Measurements from ENCODE around the gene SLC41A3.
A peak's percentile ranks its signal among the peaks of the same experiment; 100 is the strongest.

SLC41A3 gene

DNA sequence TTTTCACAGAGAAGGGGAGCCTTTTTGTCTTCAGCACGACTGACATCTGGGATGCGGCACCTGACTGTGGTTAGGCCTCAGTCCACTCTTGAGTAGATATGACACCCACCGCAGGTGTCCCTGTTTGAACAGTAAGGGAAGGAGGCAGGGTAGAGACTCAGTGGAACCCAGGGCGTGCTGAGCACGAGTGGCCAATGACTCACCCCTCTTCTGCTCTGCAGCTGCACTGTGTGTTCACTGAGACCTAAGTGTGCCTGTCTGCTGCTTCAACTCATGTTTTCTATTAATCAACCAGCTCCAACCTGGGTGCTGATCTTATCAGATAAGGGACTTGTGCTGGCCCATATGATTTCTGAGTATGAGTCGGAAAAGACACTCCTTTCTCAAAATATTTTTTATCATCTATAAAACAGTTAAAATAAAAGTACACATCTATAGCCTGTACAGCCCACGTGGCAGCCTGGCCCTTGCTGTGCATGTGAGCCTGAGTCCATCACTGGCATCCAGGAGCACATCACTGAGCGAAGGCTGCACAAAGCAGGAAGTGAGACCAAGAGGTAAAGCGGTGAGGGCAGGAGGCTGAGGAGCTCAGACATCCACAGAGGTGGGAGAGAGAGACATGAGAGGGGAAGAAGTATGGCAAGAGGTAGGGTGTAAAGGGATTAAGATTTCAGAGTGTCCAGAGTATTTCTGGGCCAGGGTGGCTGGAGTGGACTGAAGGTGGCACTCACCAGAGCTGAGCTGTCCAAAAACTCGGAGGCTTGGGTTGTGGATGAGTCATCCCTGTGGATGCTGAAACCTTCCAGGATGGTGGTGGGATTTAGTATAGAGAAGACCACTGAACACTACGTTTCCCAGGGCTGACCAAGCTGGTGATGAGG lies 49.2 kb downstream of the SLC41A3 start:
- ChIA-PET CTCF (interaction anchor here (0.6 to 0.7 kb wide), 2 partner anchors 72 to 449 kb away, joined by 3 read pairs; no protein-coding TSS in a partner anchor), POLR2A (no interaction called here)
- H3K4me1 ChIP-seq (ENCODE audit: control insufficient read depth, insufficient read depth, low read length), result no peaks in the 10 kb centered on the region
- peaks cover 0 to 28% of the 10 kb centered on the region in 2 experiments; a peak in 1 of 3 replicates for H3K36me3 ChIP-seq (ENCODE audit: control insufficient read depth in 2 of 2, insufficient read depth in 1 of 2, low read length in 2 of 2)
- TF ChIP-seq ZNF214 (tag by site-specific recombination; IDR thresholded peaks at IDR 0.05; ENCODE audit: borderline replicate concordance) (no peak), ZNF629 (tag by site-specific recombination; IDR thresholded peaks at IDR 0.05) (no peak), ZFP37 (tag by site-specific recombination; IDR thresholded peaks at IDR 0.05) (no peak), ZNF600 (tag by site-specific recombination; IDR thresholded peaks at IDR 0.05) (no peak), GLIS2 (tag by site-specific recombination; IDR thresholded peaks at IDR 0.05) (no peak), ZNF16 (tag by site-specific recombination; IDR thresholded peaks at IDR 0.05; ENCODE audit: low read depth) (no peak), ZBTB20 (tag by site-specific recombination; IDR thresholded peaks at IDR 0.05) (no peak), ZNF548 (tag by site-specific recombination; IDR thresholded peaks at IDR 0.05) (no peak), HIC1 (tag by site-specific recombination; IDR thresholded peaks at IDR 0.05) (no peak), ZSCAN30 (tag by site-specific recombination; IDR thresholded peaks at IDR 0.05) (no peak), ZNF561 (tag by site-specific recombination; IDR thresholded peaks at IDR 0.05; ENCODE audit: borderline replicate concordance) (no peak)
- TF ChIP-seq, protein P1, sequence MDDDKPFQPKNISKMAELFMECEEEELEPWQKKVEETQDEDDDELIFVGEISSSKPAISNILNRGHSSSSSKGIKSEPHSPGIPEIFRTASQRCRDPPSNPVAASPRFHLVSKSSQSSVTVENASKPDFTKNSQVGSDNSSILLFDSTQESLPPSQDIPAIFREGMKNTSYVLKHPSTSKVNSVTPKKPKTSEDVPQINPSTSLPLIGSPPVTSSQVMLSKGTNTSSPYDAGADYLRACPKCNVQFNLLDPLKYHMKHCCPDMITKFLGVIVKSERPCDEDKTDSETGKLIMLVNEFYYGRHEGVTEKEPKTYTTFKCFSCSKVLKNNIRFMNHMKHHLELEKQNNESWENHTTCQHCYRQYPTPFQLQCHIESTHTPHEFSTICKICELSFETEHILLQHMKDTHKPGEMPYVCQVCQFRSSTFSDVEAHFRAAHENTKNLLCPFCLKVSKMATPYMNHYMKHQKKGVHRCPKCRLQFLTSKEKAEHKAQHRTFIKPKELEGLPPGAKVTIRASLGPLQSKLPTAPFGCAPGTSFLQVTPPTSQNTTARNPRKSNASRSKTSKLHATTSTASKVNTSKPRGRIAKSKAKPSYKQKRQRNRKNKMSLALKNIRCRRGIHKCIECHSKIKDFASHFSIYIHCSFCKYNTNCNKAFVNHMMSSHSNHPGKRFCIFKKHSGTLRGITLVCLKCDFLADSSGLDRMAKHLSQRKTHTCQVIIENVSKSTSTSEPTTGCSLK (tag by site-specific recombination; IDR thresholded peaks at IDR 0.05), result no peak
- no peaks in the 10 kb centered on the region for H3K9me3 ChIP-seq (ENCODE audit: control insufficient read depth, insufficient read depth, low read depth, low read length)
- H3K27ac ChIP-seq (ENCODE audit: extremely low read depth, low read depth, low read length), result no peak overlapping the region
- no peak overlapping the region for H3K4me3 ChIP-seq (ENCODE audit: low read depth, low read length)

GRCh38 chr3:126033765-126034164 lies 50.2 kb downstream of the SLC41A3 start:
- TF ChIP-seq ZSCAN4 (tag by site-specific recombination; IDR thresholded peaks at IDR 0.05) (0 out of 2 replicates have a peak, but pooled peaks have one; percentile 22), ZNF114 (tag by site-specific recombination; IDR thresholded peaks at IDR 0.05) (no peak)
- CTCF ChIA-PET, result no interaction called here
- H3K4me3 ChIP-seq (ENCODE audit: low read depth, low read length), result no peak overlapping the region
- H3K9me3 ChIP-seq (ENCODE audit: control insufficient read depth, insufficient read depth, low read depth, low read length), result no peaks in the 10 kb centered on the region
- POLR2A ChIA-PET, result no interaction called here
- H3K4me1 ChIP-seq (ENCODE audit: control insufficient read depth, insufficient read depth, low read length), result no peaks in the 10 kb centered on the region
- peaks cover 0 to 31% of the 10 kb centered on the region in 2 experiments; a peak in 1 of 3 replicates for H3K36me3 ChIP-seq (ENCODE audit: control insufficient read depth in 2 of 2, insufficient read depth in 1 of 2, low read length in 2 of 2)
- no peak overlapping the region for H3K27ac ChIP-seq (ENCODE audit: extremely low read depth, low read depth, low read length)

GRCh38 chr3:126033051-126033745 lies 50.7 kb downstream of the SLC41A3 start:
- ChIA-PET CTCF (no interaction called here), POLR2A (no interaction called here)
- no peaks in the 10 kb centered on the region for H3K4me1 ChIP-seq (ENCODE audit: control insufficient read depth, insufficient read depth, low read length)
- peaks cover 0 to 35% of the 10 kb centered on the region in 2 experiments; a peak in 1 of 3 replicates for H3K36me3 ChIP-seq (ENCODE audit: control insufficient read depth in 2 of 2, insufficient read depth in 1 of 2, low read length in 2 of 2)
- no peaks in the 10 kb centered on the region for H3K9me3 ChIP-seq (ENCODE audit: control insufficient read depth, insufficient read depth, low read depth, low read length)
- H3K27ac ChIP-seq (ENCODE audit: extremely low read depth, low read depth, low read length), result no peak overlapping the region
- H3K4me3 ChIP-seq (ENCODE audit: low read depth, low read length), result no peak overlapping the region
- TF ChIP-seq ATF2 (tag by site-specific recombination; IDR thresholded peaks at IDR 0.05; ENCODE audit: low read depth) (no peak), ZNF404 (tag by site-specific recombination; IDR thresholded peaks at IDR 0.05) (no peak), REPIN1 (tag by site-specific recombination; IDR thresholded peaks at IDR 0.05; ENCODE audit: low read depth) (no peak), OSR2 (tag by site-specific recombination; IDR thresholded peaks at IDR 0.05) (no peak), ZNF10 (tag by site-specific recombination; IDR thresholded peaks at IDR 0.05) (no peak), ZNF138 (tag by site-specific recombination; IDR thresholded peaks at IDR 0.05; ENCODE audit: borderline replicate concordance) (no peak), ZNF548 (tag by site-specific recombination; IDR thresholded peaks at IDR 0.05) (no peak), ZNF266 (tag by site-specific recombination; IDR thresholded peaks at IDR 0.05; ENCODE audit: low read depth) (no peak), KLF10 (tag by site-specific recombination; IDR thresholded peaks at IDR 0.05) (no peak), ZBTB8A (tag by site-specific recombination; IDR thresholded peaks at IDR 0.05) (no peak), ZNF146 (tag by site-specific recombination; IDR thresholded peaks at IDR 0.05) (no peak)

Measured in HEK293 (cell line).